HCT116 (cell line): ENCODE data around the gene TLE5. TPM values are rescaled to one million over a fixed set of nuclear protein-coding genes. Genes with fewer than 3 reads are reported as not detected.
"Not testable (repeated sequence)": the region's sequence is repeated elsewhere in the genome, so short reads cannot be mapped to it uniquely, and the experiment has no call there.

Experiments
- ATAC-seq: fragments of 200-7000 bp; cut with Tn5 transposase; 2 replicates; pipeline ENCODE4 v1.9.1; 2020; ENCODE audit warnings: mild to moderate bottlenecking, moderate library complexity
- BruUV-seq: library from RNA; stranded (reverse); fragments of 400-500 nt; replicated peaks from 2 replicates; lab custom pipeline; 2021; lab: Mats Ljungman, UMichigan
- CTCF ChIA-PET: fragments of 300-600 bp; sonication (Branson Sonifier 250); formaldehyde crosslinking; loops from one replicate; lab custom pipeline; 2021; ENCODE audit warnings: antibody characterized with exemption; lab: Charles Lee
- POLR2A ChIA-PET: fragments of 300-600, 350-600 bp; sonication (Branson Sonifier 250); formaldehyde crosslinking; loops from one replicate; lab custom pipeline; 2021; ENCODE audit warnings: antibody characterized with exemption; lab: Charles Lee
- RAD21 ChIA-PET, 2 experiments: fragments of 300-600 bp; sonication (Branson Sonifier 250); formaldehyde crosslinking; loops; one replicate each; lab custom pipeline; 2023; ENCODE audit warnings: low total read pairs in 2 of 2; ENCODE audit not compliant: uncharacterized antibody in 2 of 2, unreplicated experiment in 2 of 2, low non-redundant PET in 1 of 2; lab: Charles Lee
- DNase-seq: peaks from one replicate; pipeline ENCODE4 v3.0.0-alpha.2; 2010; ENCODE audit warnings: low read depth, low spot score
- H2AFZ ChIP-seq: fragments of 200-600 bp; shearing (Covaris generic), sonication (generic); 2 replicates; pipeline ENCODE4 v1.6.1; 2017; ENCODE audit warnings: low read depth, mixed run types, mixed read lengths, antibody characterized with exemption, low read length; ENCODE audit not compliant: poor library complexity, severe bottlenecking
- H3K27ac ChIP-seq: 2 replicates; pipeline ENCODE4 v1.5.1; 2012; ENCODE audit warnings: low read depth, low read length
- H3K27me3 ChIP-seq: fragments of 200-600 bp; sonication (generic); 2 replicates; pipeline ENCODE4 v1.6.1; 2016; ENCODE audit warnings: mixed run types, low read length, mixed read lengths; ENCODE audit not compliant: insufficient read depth
- H3K36me3 ChIP-seq, 2 experiments: fragments of 200-500 bp in 1 of 2; fragments of 200-600 bp in 1 of 2; sonication (Bioruptor generic) in 1 of 2; sonication (generic) in 1 of 2; 2 replicates each; pipeline versions ENCODE4 v1.5.1 to v1.6.1; 2014 to 2016; ENCODE audit warnings: low read length in 2 of 2, inconsistent platforms in 1 of 2, mixed read lengths in 1 of 2, mixed run types in 1 of 2; ENCODE audit not compliant: insufficient read depth in 2 of 2, control insufficient read depth in 1 of 2
- H3K4me1 ChIP-seq, 2 experiments: fragments of 200-600 bp in 1 of 2; sonication (generic) in 1 of 2; 2 replicates each; pipeline versions ENCODE4 v1.5.1 to v1.6.1; 2012 to 2017; ENCODE audit warnings: low read length in 2 of 2, inconsistent platforms in 1 of 2, mild to moderate bottlenecking in 1 of 2, mixed read lengths in 1 of 2, mixed run types in 1 of 2, moderate library complexity in 1 of 2; ENCODE audit not compliant: insufficient read depth in 2 of 2, control insufficient read depth in 1 of 2
- H3K4me2 ChIP-seq: fragments of 200-600 bp; sonication (generic); 2 replicates; pipeline ENCODE4 v1.6.1; 2017; ENCODE audit warnings: mixed run types, low read length, mixed read lengths
- H3K4me3 ChIP-seq, 2 experiments: fragments of 200-600 bp in 1 of 2; sonication (generic) in 1 of 2; replicated peaks in 1 of 2; 2 replicates each; pipeline ENCODE4 v1.5.1; 2011 to 2016; ENCODE audit warnings: low read length in 2 of 2, control low read depth in 1 of 2, low read depth in 1 of 2, mild to moderate bottlenecking in 1 of 2, mixed read lengths in 1 of 2, mixed run types in 1 of 2
- H3K79me2 ChIP-seq: fragments of 200-600 bp; sonication (generic); 2 replicates; pipeline ENCODE4 v1.6.1; 2017; ENCODE audit warnings: mild to moderate bottlenecking, mixed run types, low read length, moderate library complexity, mixed read lengths; ENCODE audit not compliant: insufficient read depth
- H3K9ac ChIP-seq: fragments of 200-600 bp; sonication (generic); 2 replicates; pipeline ENCODE4 v1.6.1; 2016; ENCODE audit warnings: low read length, mixed read lengths
- H3K9me2 ChIP-seq: fragments of 200-600 bp; sonication (generic), shearing (Covaris generic); 2 replicates; pipeline ENCODE4 v1.6.1; 2017; ENCODE audit warnings: mixed run types, mild to moderate bottlenecking, moderate library complexity; ENCODE audit not compliant: insufficient read depth
- H3K9me3 ChIP-seq, 2 experiments: fragments of 200-500 bp in 1 of 2; fragments of 200-600 bp in 1 of 2; sonication (Bioruptor generic) in 1 of 2; sonication (generic) in 1 of 2; 2 replicates each; pipeline ENCODE4 v1.6.1; 2014 to 2017; ENCODE audit warnings: low read length in 2 of 2, mixed read lengths in 2 of 2, inconsistent platforms in 1 of 2, low read depth in 1 of 2, mild to moderate bottlenecking in 1 of 2, mixed run types in 1 of 2, moderate library complexity in 1 of 2; ENCODE audit not compliant: control insufficient read depth in 1 of 2, insufficient read depth in 1 of 2
- H4K20me1 ChIP-seq: fragments of 200-600 bp; sonication (generic), shearing (Covaris generic); 2 replicates; pipeline ENCODE4 v1.6.1; 2017; ENCODE audit warnings: mixed run types, mild to moderate bottlenecking, moderate library complexity; ENCODE audit not compliant: insufficient read depth
- CBX3 ChIP-seq: IDR thresholded peaks from 2 replicates; pipeline ENCODE4 v1.6.1; 2012; ENCODE audit warnings: low read depth
- EGR1 ChIP-seq: IDR thresholded peaks from 2 replicates; pipeline ENCODE4 v1.6.1; 2012; ENCODE audit warnings: low read depth
- MAX ChIP-seq: IDR thresholded peaks from 2 replicates; pipeline ENCODE4 v1.6.1; 2012
- POLR2AphosphoS5 ChIP-seq: IDR thresholded peaks from 2 replicates; pipeline ENCODE4 v1.6.1; 2011; ENCODE audit warnings: mild to moderate bottlenecking, low read depth, low read length, moderate library complexity
- REST ChIP-seq: IDR thresholded peaks from 2 replicates; pipeline ENCODE4 v1.6.1; 2012; ENCODE audit warnings: low read depth
- SIN3A ChIP-seq: IDR thresholded peaks from 2 replicates; pipeline ENCODE4 v1.6.1; 2012; ENCODE audit warnings: low read depth
- SP1 ChIP-seq: IDR thresholded peaks from 2 replicates; pipeline ENCODE4 v1.6.1; 2012; ENCODE audit warnings: low read depth
- TCF7L2 ChIP-seq: IDR thresholded peaks from 2 replicates; pipeline ENCODE4 v1.7.0; 2011; ENCODE audit warnings: borderline replicate concordance, inconsistent platforms; ENCODE audit not compliant: insufficient read depth, insufficient read length; ENCODE audit errors: extremely low read depth
- ZBTB33 ChIP-seq: IDR thresholded peaks from 2 replicates; pipeline ENCODE4 v1.6.1; 2011; ENCODE audit warnings: mild to moderate bottlenecking, low read length, moderate library complexity; ENCODE audit not compliant: insufficient replicate concordance; ENCODE audit errors: extremely low read depth
- ZFX ChIP-seq: fragments of 450-650 bp; IDR thresholded peaks from 2 replicates; pipeline ENCODE4 v1.6.1; 2017
- intact Hi-C: fragments of 100-400 bp; cut with micrococcal nuclease; formaldehyde crosslinking; loops from 2 replicates; pipeline ENCODE4 v1.10.0; 2022
- total RNA-seq: library from RNA; stranded (reverse); gene quantifications from one replicate; pipeline ENCODE4 v1.2.1, GENCODE V29; 2021; ENCODE audit not compliant: unreplicated experiment

The TLE5 gene
- total RNA-seq, 1 experiment from 2014 or later: 263 TPM

GRCh38 chr19:3036977-3037544 lies 25.2 kb downstream of the TLE5 start:
- H4K20me1 ChIP-seq, H3K79me2 ChIP-seq, H3K9me2 ChIP-seq, intact Hi-C loops, H3K9me3 ChIP-seq, H3K36me3 ChIP-seq, H3K27me3 ChIP-seq, DNase-seq, BruUV-seq: not testable (repeated sequence)
- POLR2A ChIA-PET: interaction anchor here (0.6 to 1.6 kb wide), 3 partner anchors 40 to 86 kb away, joined by 3 to 8 read pairs (median 3); no protein-coding TSS in a partner anchor
- peak overlapping the region; percentile 94 for H3K27ac ChIP-seq
- RAD21 ChIA-PET: interaction anchor here in 1 of 2 experiments (1.4 kb wide), 1 partner anchor 67 kb away, joined by 4 read pairs; no protein-coding TSS in a partner anchor
- TF ChIP-seq CBX3: peak; percentile 38; the same call in 1 of the 2 replicates
- peak; percentile 38 for ATAC-seq
- CTCF ChIA-PET: interaction anchor here (0.6 to 2.0 kb wide), 10 partner anchors 9 to 951 kb away, joined by 3 to 9 read pairs (median 4); no protein-coding TSS in a partner anchor
- peak overlapping the region; percentile 46 for H2AFZ ChIP-seq
- peak overlapping the region; percentile 75 for H3K9ac ChIP-seq
- H3K4me1 ChIP-seq: peaks cover 34 to 61% of the 10 kb centered on the region in 2 experiments
- H3K4me2 ChIP-seq: peak overlapping the region; percentile 98
- H3K4me3 ChIP-seq: peak overlapping the region; percentile 49 to 70

GRCh38 chr19:3036119-3036976 lies 25.9 kb downstream of the TLE5 start:
- no TSS peak for BruUV-seq
- TF ChIP-seq EGR1: peak; percentile 60
- peak; percentile 39; the same call in 1 of the 2 replicates for TF ChIP-seq ZFX
- no peak for TF ChIP-seq ZBTB33
- TF ChIP-seq TCF7L2: peak; percentile 67
- TF ChIP-seq CBX3: peak; percentile 26; the same call in 1 of the 2 replicates
- no peak for TF ChIP-seq REST
- peak; percentile 60 for TF ChIP-seq POLR2AphosphoS5
- TF ChIP-seq SP1: peak; percentile 44; the same call in 1 of the 2 replicates
- peak; percentile 61 for TF ChIP-seq MAX
- TF ChIP-seq SIN3A: no peak

More at GRCh38 chr19:3036119-3036976, 25.9 kb downstream of the TLE5 start:
- H3K4me3 ChIP-seq: peak overlapping the region; percentile 49 to 70
- no peaks in the 10 kb centered on the region for H3K9me2 ChIP-seq
- H3K4me2 ChIP-seq: peak overlapping the region; percentile 98
- ChIA-PET POLR2A (interaction anchor here (0.6 to 1.6 kb wide), 10 partner anchors 16 to 573 kb away, joined by 3 to 8 read pairs (median 3); no protein-coding TSS in a partner anchor), CTCF (interaction anchor here (0.6 to 2.0 kb wide), 14 partner anchors 8 to 951 kb away, joined by 3 to 20 read pairs (median 4); no protein-coding TSS in a partner anchor), RAD21 (interaction anchor here (0.6 to 1.4 kb wide), 5 partner anchors 10 to 86 kb away, joined by 3 to 4 read pairs (median 4); no protein-coding TSS in a partner anchor)
- peak; percentile 78 for ATAC-seq
- peak overlapping the region; percentile 94 for H3K27ac ChIP-seq
- peak overlapping the region; percentile 98 for H2AFZ ChIP-seq
- no peaks in the 10 kb centered on the region for H3K36me3 ChIP-seq
- intact Hi-C loops: no loop called here
- H3K79me2 ChIP-seq: no peaks in the 10 kb centered on the region
- no peaks in the 10 kb centered on the region for H3K9me3 ChIP-seq
- peak overlapping the region; percentile 75 for H3K9ac ChIP-seq
- H3K27me3 ChIP-seq: no peaks in the 10 kb centered on the region; the same call in 1 of the 2 replicates
- H4K20me1 ChIP-seq: no peaks in the 10 kb centered on the region
- DNase-seq: peak; percentile 82
- H3K4me1 ChIP-seq: peaks cover 34 to 61% of the 10 kb centered on the region in 2 experiments
